SHP77 (cell line): ENCODE measurements around the gene ARRB1.
A peak's percentile ranks its signal among the peaks of the same experiment; 100 is the strongest.
"Not testable (repeated sequence)": the region's sequence is repeated elsewhere in the genome, so short reads cannot be mapped to it uniquely, and the experiment has no call there.

Source experiments
- DNase-seq, 2 experiments: peaks; one replicate each; lab custom pipeline; 2025; lab: John Stamatoyannopoulos, UW

ARRB1 gene

GRCh38 chr11:75351541-75351790 is at the start of gene ARRB1:
Gene ARRB1 (minus strand): TSS chr11:75351661. CDS start chr11:75351607, 54 bp downstream.
- DNase-seq: peak; percentile 43 to 46

- DNase-seq: no peak
Measured at GRCh38 chr11:75400146-75400865, 48.8 kb upstream of the ARRB1 start.

DNA sequence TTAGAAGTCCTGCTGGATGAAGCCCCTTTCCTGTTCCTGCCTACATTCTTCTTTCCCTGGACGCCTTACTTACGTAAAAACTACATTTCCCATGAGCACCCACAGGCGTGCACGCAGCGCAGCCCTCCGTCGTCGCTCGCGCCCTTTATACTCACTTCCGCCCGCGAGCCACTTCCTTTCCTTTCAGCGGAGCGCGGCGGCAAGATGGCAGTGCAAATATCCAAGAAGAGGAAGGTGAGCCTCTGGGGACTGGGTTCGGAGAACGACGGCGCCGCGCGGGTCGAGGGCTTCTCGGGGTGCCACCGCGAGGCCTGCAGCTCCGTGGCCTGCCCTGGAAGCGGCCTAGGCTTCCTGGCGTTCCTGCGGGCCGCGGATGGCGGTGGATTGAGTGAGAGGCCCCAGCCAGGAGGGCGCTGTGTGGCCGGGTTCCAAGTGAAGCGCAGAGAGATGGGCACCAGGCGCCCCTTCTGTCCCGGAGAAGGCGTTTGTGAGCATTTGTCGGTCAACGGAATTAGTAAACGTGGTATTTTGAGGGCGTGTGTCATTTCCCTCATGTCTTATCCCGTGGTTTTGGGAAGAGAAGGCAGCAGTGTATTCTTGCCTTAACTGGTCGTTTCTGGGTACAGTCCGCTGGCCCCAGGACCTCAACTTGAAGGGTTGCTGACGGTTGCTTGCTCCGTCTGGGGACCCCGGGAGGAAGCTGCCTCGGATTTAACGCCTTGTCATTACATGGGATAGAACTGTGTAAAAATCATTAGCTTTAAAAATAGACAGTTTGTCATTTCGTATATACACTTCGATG is 48.1 kb upstream of the ARRB1 start, which contains the start of gene RPS3:
Gene RPS3, plus strand, starts transcription at position 175 of the 802 bp plus-strand sequence. Its CDS starts 30 bp downstream, at position 205.
- peak; percentile 93 to 97 for DNase-seq

DNA sequence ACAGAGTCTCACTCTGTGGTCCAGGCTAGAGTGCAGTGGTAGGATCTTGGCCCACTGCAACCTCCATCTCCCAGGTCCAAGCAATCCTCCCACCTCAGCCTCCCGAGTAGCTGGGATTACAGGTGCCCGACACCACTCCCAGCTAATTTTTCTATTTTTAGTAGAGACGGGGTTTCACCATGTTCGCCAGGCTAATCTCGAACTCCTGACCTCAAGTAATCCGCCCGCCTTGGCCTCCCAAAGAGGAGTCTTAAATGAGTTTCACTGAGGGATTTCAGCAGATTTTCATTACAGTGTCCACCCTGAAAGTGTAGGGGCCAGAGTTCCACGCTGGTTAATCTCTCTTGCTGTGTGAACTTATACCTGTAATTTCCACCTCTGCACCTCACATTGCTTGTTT is 47.4 kb upstream of the ARRB1 start:
- no peak for DNase-seq

DNA sequence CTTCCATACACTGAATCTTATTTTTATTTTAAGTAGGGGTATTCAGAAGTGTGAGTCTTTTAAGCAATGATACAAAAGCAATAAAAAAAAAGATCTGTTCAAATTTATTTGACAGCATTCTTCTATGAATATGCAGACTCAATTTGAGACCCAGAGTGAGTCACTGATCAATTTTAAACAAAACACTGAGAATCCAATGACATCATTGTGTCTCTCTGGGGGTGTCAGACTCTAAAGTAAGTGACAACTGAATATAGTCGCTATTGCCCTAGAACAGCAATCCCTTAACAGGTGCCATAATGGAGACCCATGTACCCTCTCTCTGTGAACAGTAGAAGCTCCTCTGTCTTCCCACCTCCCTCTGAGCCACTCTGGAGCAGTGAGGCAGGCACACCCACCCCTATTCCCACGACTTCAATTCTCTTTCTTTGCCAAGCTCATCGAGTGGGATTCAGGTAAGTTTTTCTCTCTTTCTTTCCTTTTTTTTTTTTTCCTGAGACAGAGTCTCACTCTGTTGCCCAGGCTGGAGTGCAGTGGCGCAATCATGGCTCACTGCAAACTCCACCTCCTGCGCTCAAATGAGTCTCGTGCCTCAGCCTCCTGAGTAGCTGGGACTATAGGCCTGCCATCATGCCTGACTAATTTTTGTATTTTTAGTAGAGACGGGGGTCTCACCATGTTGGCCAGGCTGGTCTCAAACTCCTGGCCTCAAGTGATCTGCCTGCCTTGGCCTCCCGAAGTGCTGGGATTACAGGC is 42.8 kb upstream of the ARRB1 start:
- no peak for DNase-seq

- no peak for DNase-seq
Measured at GRCh38 chr11:75389925-75390324, 38.5 kb upstream of the ARRB1 start.

DNA sequence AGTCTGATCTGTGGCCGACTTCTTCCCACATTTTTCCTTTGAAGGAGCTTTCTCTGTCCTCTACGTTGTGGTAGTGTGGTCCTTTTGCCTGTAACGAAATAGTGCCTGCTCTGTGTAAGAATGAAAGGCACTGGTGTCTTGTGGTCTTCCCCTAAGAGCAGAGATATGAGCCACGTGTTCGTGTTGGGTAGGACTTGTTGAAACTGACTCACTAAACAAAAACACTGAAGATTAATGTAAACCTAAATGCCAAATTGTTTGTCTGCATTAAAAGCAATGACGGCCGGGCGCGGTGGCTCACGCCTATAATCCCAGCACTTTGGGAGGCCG is 37.8 kb upstream of the ARRB1 start:
- no peak for DNase-seq

DNA sequence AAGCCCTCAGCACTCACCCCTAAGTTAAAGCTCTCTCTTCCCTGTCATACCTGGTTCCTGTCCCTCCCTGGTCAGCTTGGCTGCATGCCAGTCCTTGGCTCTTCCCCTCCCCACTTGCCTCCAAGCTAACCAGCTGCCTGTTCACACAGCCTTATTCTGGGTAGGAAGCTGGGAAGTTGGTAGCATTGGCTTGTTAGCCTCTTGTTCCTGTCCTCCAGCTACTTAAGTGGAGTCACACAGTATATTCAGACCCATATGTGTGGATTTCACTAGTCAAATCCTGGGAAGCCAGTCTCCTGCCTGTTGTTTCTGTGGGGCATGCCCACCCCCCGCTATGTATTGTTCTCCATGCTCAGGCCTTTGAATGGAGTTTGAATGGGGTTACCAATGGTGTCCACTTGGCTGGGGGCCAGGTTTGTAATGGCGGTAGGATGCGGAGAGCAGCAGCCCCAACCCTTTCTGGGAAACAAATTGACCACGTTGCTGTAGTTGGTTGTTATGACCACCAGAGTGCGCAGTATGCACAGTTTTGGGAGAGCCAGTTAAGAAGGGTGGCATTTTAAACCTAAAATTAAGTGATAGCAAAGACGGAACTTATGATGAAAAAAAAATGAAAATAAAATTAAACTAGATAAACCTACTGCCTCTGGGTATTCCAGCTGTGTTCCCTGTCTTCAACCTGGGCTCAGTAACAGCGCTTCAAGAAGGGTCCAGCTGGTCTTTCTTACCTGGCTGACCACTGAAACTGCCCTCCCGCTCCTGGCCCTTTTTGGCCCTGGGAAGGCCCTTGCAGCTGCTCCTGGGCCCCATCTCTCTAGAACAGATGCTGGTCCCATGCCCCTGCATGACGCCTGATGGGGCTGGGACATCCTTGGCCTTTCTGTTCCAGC is 37.2 kb upstream of the ARRB1 start:
- DNase-seq: peak; percentile 87 to 95

- DNase-seq: no peak
Measured at GRCh38 chr11:75387736-75388294, 36.4 kb upstream of the ARRB1 start.

- DNase-seq: no peak
Measured at GRCh38 chr11:75386942-75387630, 35.6 kb upstream of the ARRB1 start.

DNA sequence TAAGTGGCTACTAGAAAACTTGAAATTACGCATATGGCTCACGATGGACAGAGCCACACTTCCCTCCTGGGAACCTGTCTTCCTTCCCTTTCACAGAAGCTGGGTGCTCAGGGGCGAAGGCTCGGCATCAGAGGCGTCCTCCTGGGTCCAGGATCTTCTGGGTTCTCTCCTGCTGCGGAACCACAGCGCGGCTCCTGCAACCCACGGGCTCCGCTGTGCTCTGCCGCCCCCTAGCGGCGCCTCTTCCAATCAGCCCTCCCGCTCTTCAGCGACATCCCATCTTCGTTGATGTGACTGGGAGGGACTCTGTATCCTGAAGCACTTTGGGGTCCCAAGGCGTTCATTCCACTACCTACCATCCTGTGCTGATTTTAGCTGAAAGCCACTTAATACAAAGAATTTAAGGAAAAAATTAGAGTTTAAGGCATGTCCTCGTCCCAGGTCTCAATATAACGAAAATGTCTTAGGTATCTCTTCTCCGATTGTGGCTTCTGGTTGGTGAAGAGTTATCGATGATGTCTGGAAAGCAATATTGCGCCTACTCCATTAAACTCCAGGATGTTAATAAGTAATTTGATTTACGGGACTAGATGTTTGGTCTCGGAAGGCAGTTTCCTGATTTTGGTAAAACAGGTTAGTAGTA is 33.1 kb upstream of the ARRB1 start:
- peak; percentile 70 to 73 for DNase-seq

DNA sequence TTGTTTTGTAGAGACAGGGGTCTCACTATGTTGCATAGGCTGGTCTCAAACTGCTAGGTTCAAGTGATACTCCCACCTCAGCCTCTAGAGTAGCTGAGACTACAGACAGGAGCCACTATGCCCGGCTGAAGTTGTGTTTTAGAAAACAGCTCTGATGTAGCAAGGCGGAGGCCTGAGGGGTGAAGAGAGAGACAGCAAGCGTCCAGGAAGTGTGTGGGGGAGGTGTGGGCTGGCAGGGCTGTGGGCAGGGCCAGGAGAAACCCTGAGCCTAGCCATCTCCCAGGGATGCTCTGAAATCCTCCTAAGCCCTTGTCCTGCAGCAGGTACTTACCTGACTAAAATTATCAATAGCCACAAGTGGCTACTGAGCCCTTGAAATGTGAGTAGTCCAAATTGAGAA is 31.8 kb upstream of the ARRB1 start:
- DNase-seq: peak; percentile 27 to 51

DNA sequence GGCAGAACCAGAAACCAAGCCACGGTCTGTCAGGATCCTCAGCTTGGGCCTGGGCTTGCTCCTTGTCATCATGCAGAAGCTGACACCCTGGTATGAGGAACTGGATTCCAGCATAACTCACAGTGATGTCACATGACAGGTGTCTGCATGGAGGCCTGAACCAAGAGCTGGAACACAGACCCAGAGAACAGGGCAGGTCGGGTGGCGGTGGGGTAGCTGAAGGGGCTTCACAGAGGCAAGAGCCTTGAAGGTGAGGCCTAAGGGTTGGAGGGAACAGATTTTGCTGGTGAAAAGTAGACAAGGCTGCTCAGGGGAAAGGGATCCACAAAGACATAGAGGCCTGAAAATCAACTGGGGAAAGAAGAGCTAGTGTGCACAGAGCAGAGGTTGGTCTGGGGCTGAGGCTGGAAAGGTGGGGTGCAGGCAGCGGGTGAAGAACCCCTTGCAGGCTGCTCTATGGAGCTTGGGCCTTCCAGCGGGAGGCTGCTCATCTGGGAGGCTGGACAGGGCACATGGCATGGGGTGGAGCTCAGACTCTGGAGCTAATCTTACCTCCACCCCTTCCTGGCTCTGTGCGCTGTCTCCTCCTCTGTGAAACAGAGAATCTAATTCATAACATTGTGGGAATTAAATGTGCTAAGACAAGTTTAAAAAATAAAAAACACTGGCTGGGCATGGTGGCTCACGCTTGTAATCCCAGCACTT is 29.4 kb upstream of the ARRB1 start:
- peak in 1 of 2 experiments; percentile 13 for DNase-seq

GRCh38 chr11:75380245-75380644 is 28.8 kb upstream of the ARRB1 start:
- no peak for DNase-seq

GRCh38 chr11:75378776-75379175 is 27.3 kb upstream of the ARRB1 start:
- DNase-seq: not testable (repeated sequence)

- no peak for DNase-seq
Measured at GRCh38 chr11:75376175-75376574, 24.7 kb upstream of the ARRB1 start.

DNA sequence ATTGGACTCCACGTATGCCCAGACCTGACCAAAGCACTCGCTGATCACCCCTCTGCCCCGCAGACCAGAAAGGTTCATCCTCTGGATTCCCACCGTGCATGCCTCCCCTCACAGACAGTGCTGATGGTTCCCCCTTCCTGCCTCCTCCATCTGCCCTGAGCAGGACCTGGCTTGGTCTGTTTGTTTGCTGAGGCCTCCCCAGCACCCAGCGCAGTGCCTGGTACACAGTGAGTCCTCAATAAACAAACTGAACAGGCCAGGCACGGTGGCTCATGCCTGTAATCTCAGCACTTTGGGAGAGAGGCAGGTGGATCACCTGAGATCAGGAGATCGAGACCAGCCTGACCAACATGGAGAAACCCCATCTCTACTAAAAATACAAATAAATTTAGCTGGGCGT is 24.2 kb upstream of the ARRB1 start:
- peak in 1 of 2 experiments; percentile 7 for DNase-seq

GRCh38 chr11:75374646-75375045 is 23.2 kb upstream of the ARRB1 start:
- DNase-seq: no peak

GRCh38 chr11:75373201-75373600 is 21.7 kb upstream of the ARRB1 start:
- DNase-seq: no peak
